ENCODE measurements around the gene HRK.

- TF ChIP-seq CTCF (IDR thresholded peaks at IDR 0.05; ENCODE audit: low read depth, low read length) = no peak
- TF ChIP-seq POLR2A (IDR thresholded peaks at IDR 0.05; ENCODE audit: extremely low read depth, insufficient read length) = no peak
- TF ChIP-seq MYC (IDR thresholded peaks at IDR 0.05; ENCODE audit: low read depth, low read length) = no peak
- TF ChIP-seq MAX (IDR thresholded peaks at IDR 0.05; ENCODE audit: low read depth, low read length) = no peak
These were observed 47.3 kb upstream of the HRK start for GRCh38 chr12:116928504-116928903.

Data from NB4 (cell line).